Mesendoderm (in vitro differentiated cells): ENCODE results near the gene CCDC83.

Experiments
- DNase-seq: peaks from one replicate; pipeline ENCODE4 v3.0.0; 2013
- H2AK5ac ChIP-seq: 2 replicates; pipeline ENCODE4 v1.6.1; 2013; ENCODE audit warnings: low read length, inconsistent platforms
- H2BK120ac ChIP-seq: 2 replicates; pipeline ENCODE4 v1.6.1; 2013; ENCODE audit warnings: low read depth, mild to moderate bottlenecking, low read length, moderate library complexity, mixed read lengths
- H2BK15ac ChIP-seq: replicated peaks from 2 replicates; pipeline ENCODE4 v1.6.1; 2013; ENCODE audit warnings: low read depth, mild to moderate bottlenecking, moderate library complexity
- H2BK5ac ChIP-seq: 2 replicates; pipeline ENCODE4 v1.6.1; 2013; ENCODE audit warnings: low read length, inconsistent platforms
- H3K18ac ChIP-seq: 2 replicates; pipeline ENCODE4 v1.6.1; 2013; ENCODE audit warnings: mild to moderate bottlenecking, low read length, mixed read lengths
- H3K23ac ChIP-seq: one replicate; pipeline ENCODE4 v1.6.1; 2013; ENCODE audit warnings: low read length
- H3K27ac ChIP-seq: 2 replicates; pipeline ENCODE4 v1.5.1; 2013; ENCODE audit warnings: low read depth, mild to moderate bottlenecking, inconsistent platforms, low read length, moderate library complexity
- H3K27me3 ChIP-seq: 2 replicates; pipeline ENCODE4 v1.6.1; 2013; ENCODE audit warnings: low read length, control low read depth, mild to moderate bottlenecking, inconsistent platforms; ENCODE audit not compliant: insufficient read depth, poor library complexity
- H3K36me3 ChIP-seq: 2 replicates; pipeline ENCODE4 v1.6.1; 2013; ENCODE audit warnings: low read length, inconsistent platforms; ENCODE audit not compliant: control insufficient read depth, insufficient read depth
- H3K4ac ChIP-seq: one replicate; pipeline ENCODE4 v1.6.1; 2013; ENCODE audit warnings: low read depth, mild to moderate bottlenecking, low read length, moderate library complexity
- H3K4me1 ChIP-seq: 2 replicates; pipeline ENCODE4 v1.6.1; 2013; ENCODE audit warnings: low read depth, low read length, inconsistent platforms; ENCODE audit not compliant: control insufficient read depth
- H3K4me2 ChIP-seq: 2 replicates; pipeline ENCODE4 v1.6.1; 2013; ENCODE audit warnings: low read length
- H3K4me3 ChIP-seq: 2 replicates; pipeline ENCODE4 v1.5.1; 2013; ENCODE audit warnings: mild to moderate bottlenecking, low read length
- H3K56ac ChIP-seq: one replicate; pipeline ENCODE4 v1.6.1; 2013; ENCODE audit warnings: low read length
- H3K79me1 ChIP-seq: 2 replicates; pipeline ENCODE4 v1.6.1; 2013; ENCODE audit warnings: low read length, inconsistent platforms
- H3K79me2 ChIP-seq: 2 replicates; pipeline ENCODE4 v1.6.1; 2013; ENCODE audit warnings: mild to moderate bottlenecking, low read length; ENCODE audit not compliant: control insufficient read depth, insufficient read depth
- H3K9ac ChIP-seq: 2 replicates; pipeline ENCODE4 v1.6.1; 2013; ENCODE audit warnings: low read length, inconsistent platforms
- H4K5ac ChIP-seq: one replicate; pipeline ENCODE4 v1.6.1; 2013; ENCODE audit warnings: low read length
- H4K8ac ChIP-seq: one replicate; pipeline ENCODE4 v1.6.1; 2013; ENCODE audit warnings: low read depth, mild to moderate bottlenecking, control low read depth, low read length, moderate library complexity
- WGBS: extraction: QIAGEN DNeasy Blood & Tissue Kit; methylation state at CpG from one replicate; pipeline ENCODE4 v1.1.7; 2013; ENCODE audit warnings: low lambda C conversion rate, missing lambda C conversion rate; ENCODE audit not compliant: insufficient coverage; ENCODE audit errors: extremely low coverage; 5-methylcytosine and 5-hydroxymethylcytosine counted together

The CCDC83 gene

GRCh38 chr11:85827748-85828639 is 27.2 kb upstream of the CCDC83 start:
- Histone ChIP-seq H3K4me2 (no peak overlapping the region), H2BK15ac (no peak overlapping the region), H3K4me1 (no peaks in the 10 kb centered on the region), H3K79me1 (no peaks in the 10 kb centered on the region), H4K5ac (no peak overlapping the region), H3K56ac (no peak overlapping the region), H4K8ac (no peak overlapping the region), H2BK120ac (no peak overlapping the region), H3K27me3 (no peaks in the 10 kb centered on the region), H3K79me2 (no peaks in the 10 kb centered on the region), H3K36me3 (no peaks in the 10 kb centered on the region), H3K18ac (no peak overlapping the region), H3K27ac (no peak overlapping the region), H3K9ac (no peak overlapping the region), H2BK5ac (no peak overlapping the region), H3K4ac (no peak overlapping the region), H2AK5ac (no peak overlapping the region), H3K23ac (no peak overlapping the region), H3K4me3 (no peak overlapping the region)
- DNase-seq = peak; percentile 75
- WGBS = no CpG with 5 or more reads among the region's 2 CpGs

DNA sequence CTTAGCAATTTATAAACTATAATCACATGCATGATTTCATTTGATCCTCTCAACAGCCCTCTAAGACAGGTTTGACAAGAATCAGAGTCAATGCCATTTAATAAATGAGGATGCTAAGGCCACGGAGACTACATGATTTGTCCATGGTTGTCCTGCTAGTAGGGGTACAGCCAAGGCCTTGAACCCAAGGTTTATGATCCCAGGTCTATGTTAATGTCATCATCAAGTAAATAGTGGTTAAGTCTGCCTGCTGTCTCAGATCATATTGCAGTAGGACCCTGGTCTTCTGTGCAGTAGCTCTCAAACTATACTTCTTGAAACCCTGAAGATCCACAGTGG is 26.6 kb upstream of the CCDC83 start:
- no peak for DNase-seq
- H3K27me3 ChIP-seq = no peaks in the 10 kb centered on the region
- H3K27ac ChIP-seq = no peak overlapping the region
- H2BK15ac ChIP-seq = no peak overlapping the region
- no CpG with 5 or more reads among the region's 1 CpG for WGBS
- H3K79me2 ChIP-seq = no peaks in the 10 kb centered on the region
- H3K18ac ChIP-seq = no peak overlapping the region
- no peak overlapping the region for H4K5ac ChIP-seq
- H3K4me1 ChIP-seq = no peaks in the 10 kb centered on the region
- no peaks in the 10 kb centered on the region for H3K36me3 ChIP-seq
- no peak overlapping the region for H4K8ac ChIP-seq
- no peak overlapping the region for H2AK5ac ChIP-seq
- H3K79me1 ChIP-seq = no peaks in the 10 kb centered on the region
- H3K23ac ChIP-seq = no peak overlapping the region
- no peak overlapping the region for H2BK120ac ChIP-seq
- no peak overlapping the region for H3K56ac ChIP-seq
- no peak overlapping the region for H3K4ac ChIP-seq
- H2BK5ac ChIP-seq = no peak overlapping the region
- no peak overlapping the region for H3K9ac ChIP-seq
- no peak overlapping the region for H3K4me2 ChIP-seq
- H3K4me3 ChIP-seq = no peak overlapping the region

DNA sequence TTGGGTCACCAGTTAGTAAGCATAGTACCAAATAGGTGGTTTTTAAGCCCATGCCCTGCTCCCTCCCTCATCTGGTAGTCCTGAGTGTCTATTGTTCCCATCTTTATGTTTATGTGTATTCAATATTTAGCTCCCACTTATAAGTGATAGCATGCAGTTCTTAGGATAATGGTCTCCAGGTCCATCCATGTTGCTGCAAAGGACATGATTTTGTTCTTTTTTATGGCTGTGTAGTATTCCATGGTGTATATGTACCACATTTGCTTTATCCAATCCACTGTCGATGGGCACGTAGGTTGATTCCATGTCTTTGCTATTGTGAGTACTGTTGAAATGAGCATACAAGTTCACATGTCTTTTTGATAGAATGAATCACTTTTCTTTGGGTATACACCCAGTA is 26.0 kb upstream of the CCDC83 start:
- Histone ChIP-seq H3K9ac (no peak overlapping the region), H3K4me3 (no peak overlapping the region), H2BK15ac (no peak overlapping the region), H3K56ac (no peak overlapping the region), H3K4ac (no peak overlapping the region), H4K8ac (no peak overlapping the region), H2BK5ac (no peak overlapping the region), H3K23ac (no peak overlapping the region), H3K27ac (no peak overlapping the region), H3K36me3 (no peaks in the 10 kb centered on the region), H4K5ac (no peak overlapping the region), H2AK5ac (no peak overlapping the region), H2BK120ac (no peak overlapping the region), H3K4me2 (no peak overlapping the region), H3K79me2 (no peaks in the 10 kb centered on the region), H3K18ac (no peak overlapping the region), H3K79me1 (no peaks in the 10 kb centered on the region), H3K27me3 (no peaks in the 10 kb centered on the region), H3K4me1 (no peaks in the 10 kb centered on the region)
- WGBS = no CpG with 5 or more reads among the region's 2 CpGs
- no peak for DNase-seq

- Histone ChIP-seq H3K36me3 (no peaks in the 10 kb centered on the region), H4K5ac (no peak overlapping the region), H2BK120ac (no peak overlapping the region), H3K56ac (no peak overlapping the region), H3K4me3 (no peak overlapping the region), H3K4me1 (no peaks in the 10 kb centered on the region), H4K8ac (no peak overlapping the region), H3K27me3 (no peaks in the 10 kb centered on the region), H3K4ac (no peak overlapping the region), H3K18ac (no peak overlapping the region), H3K9ac (no peak overlapping the region), H3K79me2 (no peaks in the 10 kb centered on the region), H3K23ac (no peak overlapping the region), H3K4me2 (no peak overlapping the region), H2BK15ac (no peak overlapping the region), H2AK5ac (no peak overlapping the region), H3K79me1 (no peaks in the 10 kb centered on the region), H2BK5ac (no peak overlapping the region), H3K27ac (no peak overlapping the region)
- no peak for DNase-seq
Observed at GRCh38 chr11:85831050-85831449, 24.1 kb upstream of the CCDC83 start.

DNA sequence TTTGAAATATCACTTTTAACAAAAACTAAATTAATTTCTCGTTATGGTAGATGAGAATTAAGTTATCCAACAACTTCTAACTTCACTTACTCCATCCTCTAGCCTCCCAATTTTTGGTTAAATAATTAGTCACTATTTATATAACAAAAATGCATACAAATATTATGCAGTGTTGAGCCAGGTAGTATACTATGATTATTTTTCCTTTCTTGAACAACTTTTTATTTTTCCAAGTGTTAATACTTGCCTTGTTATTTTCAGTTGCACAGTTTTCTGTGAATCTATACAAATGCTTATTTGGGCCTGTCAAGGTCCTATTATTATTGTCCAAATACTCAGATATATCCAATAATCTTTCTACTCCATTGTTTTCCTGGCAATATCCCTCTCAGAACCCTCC is 19.9 kb upstream of the CCDC83 start:
- no peak for DNase-seq
- Histone ChIP-seq H3K79me2 (no peaks in the 10 kb centered on the region), H2BK120ac (no peak overlapping the region), H2BK15ac (no peak overlapping the region), H4K8ac (no peak overlapping the region), H3K36me3 (no peaks in the 10 kb centered on the region), H3K18ac (no peak overlapping the region), H3K4me1 (no peaks in the 10 kb centered on the region), H3K23ac (no peak overlapping the region), H4K5ac (no peak overlapping the region), H3K4me3 (no peak overlapping the region), H3K27ac (no peak overlapping the region), H3K4ac (no peak overlapping the region), H2BK5ac (no peak overlapping the region), H3K79me1 (no peaks in the 10 kb centered on the region), H3K9ac (no peak overlapping the region), H2AK5ac (no peak overlapping the region), H3K27me3 (no peaks in the 10 kb centered on the region), H3K56ac (no peak overlapping the region), H3K4me2 (no peak overlapping the region)
- 100% methylated on average over 1 of the region's 1 CpG for WGBS

DNA sequence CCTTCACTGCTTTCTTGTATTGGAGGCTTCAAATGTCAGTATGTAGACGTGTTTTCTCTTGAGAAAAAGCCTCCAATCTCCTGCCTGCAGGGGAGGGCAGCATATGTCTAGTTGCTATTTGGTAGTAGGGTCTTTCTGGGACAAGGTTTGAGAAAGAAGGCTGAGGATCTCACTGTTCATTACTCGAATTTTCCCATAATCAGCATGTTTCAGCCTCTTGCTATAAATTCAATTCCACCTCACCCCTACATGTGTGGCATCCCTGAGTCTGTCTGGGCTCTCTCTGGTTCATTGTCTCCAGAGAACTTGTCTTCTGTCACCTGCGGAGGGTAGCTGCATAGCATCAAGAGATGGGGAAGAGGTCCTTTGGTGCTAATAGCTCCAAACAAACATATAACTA is 19.5 kb upstream of the CCDC83 start:
- H3K27ac ChIP-seq = no peak overlapping the region
- no peak overlapping the region for H4K5ac ChIP-seq
- no peak overlapping the region for H2BK120ac ChIP-seq
- H3K4me2 ChIP-seq = no peak overlapping the region
- no peak overlapping the region for H3K4ac ChIP-seq
- H2BK5ac ChIP-seq = no peak overlapping the region
- H3K4me1 ChIP-seq = no peaks in the 10 kb centered on the region
- no peak overlapping the region for H3K23ac ChIP-seq
- no peak overlapping the region for H2AK5ac ChIP-seq
- no peak for DNase-seq
- no peaks in the 10 kb centered on the region for H3K36me3 ChIP-seq
- no peaks in the 10 kb centered on the region for H3K27me3 ChIP-seq
- H4K8ac ChIP-seq = no peak overlapping the region
- no peak overlapping the region for H3K18ac ChIP-seq
- no peak overlapping the region for H3K4me3 ChIP-seq
- H3K56ac ChIP-seq = no peak overlapping the region
- H3K79me2 ChIP-seq = no peaks in the 10 kb centered on the region
- no peaks in the 10 kb centered on the region for H3K79me1 ChIP-seq
- no peak overlapping the region for H2BK15ac ChIP-seq
- no peak overlapping the region for H3K9ac ChIP-seq
- WGBS = no CpG with 5 or more reads among the region's 3 CpGs
